GM23338 (cell line): ENCODE measurements around the gene FN1.

Experiments used
- CTCF ChIP-seq, 2 experiments: fragments of 200-600 bp in 1 of 2; sonication (generic) in 1 of 2; conservative IDR thresholded peaks; 2 replicates each; pipeline versions ENCODE4 v1.5.1 to v1.6.1; 2016 to 2017; ENCODE audit warnings: antibody characterized with exemption in 2 of 2, low read depth in 2 of 2, mild to moderate bottlenecking in 2 of 2, moderate library complexity in 1 of 2
- EZH2 ChIP-seq: fragments of 200-600 bp; sonication (generic); IDR thresholded peaks from one replicate; pipeline ENCODE4 v1.8.0; 2017; ENCODE audit warnings: antibody characterized with exemption, mild to moderate bottlenecking, low read depth; ENCODE audit not compliant: unreplicated experiment
- ZNF114 ChIP-seq: fragments of 250-450 bp; sonication (Bioruptor Pico); IDR thresholded peaks from 2 replicates; pipeline ENCODE4 v1.5.0; 2020; ENCODE audit warnings: mild to moderate bottlenecking, moderate library complexity

- TF ChIP-seq CTCF (conservative IDR thresholded peaks at IDR 0.05; ENCODE audit: low read depth in 2 of 2) (no peak), ZNF114 (CRISPR knock-in tag) (no peak), EZH2 (no peak)
These were observed 23.7 kb downstream of the FN1 start for GRCh38 chr2:215411941-215412743.
